ENCODE measurements around the gene ULBP3.
"Not testable (repeated sequence)": the region's sequence is repeated elsewhere in the genome, so short reads cannot be mapped to it uniquely, and the experiment has no call there.

The ULBP3 gene

DNA sequence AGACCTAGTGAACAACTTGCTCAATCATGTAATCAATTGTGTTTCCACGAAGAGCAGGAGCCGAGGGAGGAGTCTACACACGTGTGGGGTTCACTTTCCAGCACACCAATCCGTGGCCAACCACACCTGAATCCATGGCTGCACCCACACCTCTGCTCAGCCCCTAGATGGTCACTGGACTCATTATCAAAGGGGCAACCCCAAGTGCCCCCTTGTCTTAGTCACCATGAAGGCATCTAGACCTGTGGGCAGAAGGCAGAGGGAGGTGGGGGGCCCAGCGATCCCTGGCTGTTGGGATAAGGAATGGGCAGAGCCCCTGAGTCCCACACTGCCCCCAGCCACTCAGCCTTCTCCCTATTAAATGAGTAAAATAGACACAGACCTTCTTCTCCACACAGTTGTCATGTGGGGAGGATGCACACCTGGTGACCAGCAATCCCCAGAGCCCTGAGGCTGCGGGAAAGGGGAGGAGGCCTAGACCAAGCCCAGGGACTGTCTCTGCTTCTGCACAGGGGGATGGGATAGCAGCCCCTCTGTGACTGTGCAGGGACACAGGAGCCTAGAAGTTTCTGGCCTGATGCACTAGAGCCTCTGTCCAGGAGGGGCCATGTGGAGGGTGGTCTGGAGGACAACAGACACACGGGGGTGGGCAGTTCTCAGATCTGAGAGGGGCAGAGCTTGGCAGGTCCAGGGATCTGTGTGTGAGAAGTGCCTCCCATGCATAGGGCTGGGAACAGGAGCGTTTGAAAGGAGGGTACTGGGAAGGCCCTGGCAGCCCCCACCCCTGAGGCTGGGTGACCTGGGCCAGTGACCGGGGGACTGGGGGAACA, 41.7 kb downstream of the ULBP3 start:
- TF ChIP-seq CTBP1 (IDR thresholded peaks at IDR 0.05; ENCODE audit: borderline replicate concordance) (no peak), LEF1 (IDR thresholded peaks at IDR 0.05; ENCODE audit: borderline replicate concordance) (no peak), BHLHE40 (IDR thresholded peaks at IDR 0.05; ENCODE audit: borderline replicate concordance) (no peak), HDGF (IDR thresholded peaks at IDR 0.05; ENCODE audit: borderline replicate concordance) (no peak), ZNF384 (IDR thresholded peaks at IDR 0.05) (no peak), ELF4 (IDR thresholded peaks at IDR 0.05) (no peak), L3MBTL2 (conservative IDR thresholded peaks at IDR 0.05) (no peak), FOXM1 (IDR thresholded peaks at IDR 0.05; ENCODE audit: borderline replicate concordance) (no peak), FOXK2 (IDR thresholded peaks at IDR 0.05) (no peak), NFRKB (IDR thresholded peaks at IDR 0.05) (no peak), ARNT (IDR thresholded peaks at IDR 0.05) (no peak), SP1 (IDR thresholded peaks at IDR 0.05) (no peak), FOXA1 (IDR thresholded peaks at IDR 0.05) (no peak)
- TF ChIP-seq, protein P1, sequence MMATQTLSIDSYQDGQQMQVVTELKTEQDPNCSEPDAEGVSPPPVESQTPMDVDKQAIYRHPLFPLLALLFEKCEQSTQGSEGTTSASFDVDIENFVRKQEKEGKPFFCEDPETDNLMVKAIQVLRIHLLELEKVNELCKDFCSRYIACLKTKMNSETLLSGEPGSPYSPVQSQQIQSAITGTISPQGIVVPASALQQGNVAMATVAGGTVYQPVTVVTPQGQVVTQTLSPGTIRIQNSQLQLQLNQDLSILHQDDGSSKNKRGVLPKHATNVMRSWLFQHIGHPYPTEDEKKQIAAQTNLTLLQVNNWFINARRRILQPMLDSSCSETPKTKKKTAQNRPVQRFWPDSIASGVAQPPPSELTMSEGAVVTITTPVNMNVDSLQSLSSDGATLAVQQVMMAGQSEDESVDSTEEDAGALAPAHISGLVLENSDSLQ (IDR thresholded peaks at IDR 0.05), result no peak
- CTCF ChIA-PET, result no interaction called here

DNA sequence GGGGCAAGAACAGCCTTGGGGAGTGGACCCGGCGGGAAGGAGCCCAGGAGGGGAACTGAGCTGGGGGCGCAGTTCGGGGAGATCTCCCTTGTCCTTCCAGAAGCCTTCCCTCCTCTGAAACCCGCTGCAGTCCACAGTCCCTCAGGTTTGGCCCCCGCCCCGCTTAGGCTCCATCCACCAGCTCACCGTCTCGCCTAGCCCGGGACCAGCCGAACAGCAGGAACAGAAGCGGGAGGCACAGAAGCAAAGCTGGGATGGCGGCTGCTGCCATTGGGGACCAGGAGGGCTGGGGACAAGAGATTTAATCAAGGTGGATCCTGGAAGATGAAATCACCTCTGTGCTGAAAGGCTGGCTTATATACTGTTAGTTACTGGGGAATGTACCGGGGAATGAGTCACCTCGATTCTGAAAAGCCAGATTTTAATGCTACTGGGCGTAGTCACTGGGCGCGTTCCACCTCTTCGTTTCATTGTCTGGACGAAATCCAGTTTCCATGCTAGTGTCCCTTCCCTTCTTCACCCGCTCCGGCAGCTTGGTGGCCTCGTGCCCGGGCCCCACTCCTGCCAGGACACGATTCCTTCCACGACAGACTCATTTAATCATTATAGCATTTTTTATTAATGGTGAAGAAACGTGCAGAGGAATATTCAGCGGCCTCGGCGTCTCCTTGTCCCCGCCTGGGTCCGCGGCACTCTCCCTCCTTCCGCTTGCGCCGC, 43.6 kb downstream of the ULBP3 start, which contains the start of gene RAET1L:
Gene RAET1L, minus strand, starts transcription at position 332 of the 717 bp plus-strand sequence. Its CDS starts 61 bp downstream, at position 271.
- ChIA-PET CTCF (interaction anchor here (1.1 kb wide), 1 partner anchor 18 kb away, joined by 4 read pairs; no protein-coding TSS in a partner anchor), POLR2A (no interaction called here)
- no peak for DNase-seq (ENCODE audit: extremely low spot score)
- no peak for TF ChIP-seq BHLHE40 (IDR thresholded peaks at IDR 0.05; ENCODE audit: borderline replicate concordance)
- TF ChIP-seq FOXK2 (IDR thresholded peaks at IDR 0.05), result no peak
- TF ChIP-seq ZNF384 (IDR thresholded peaks at IDR 0.05), result no peak
- TF ChIP-seq FOXA1 (IDR thresholded peaks at IDR 0.05), result no peak
- TF ChIP-seq NFRKB (IDR thresholded peaks at IDR 0.05), result no peak
- no peak for TF ChIP-seq SP1 (IDR thresholded peaks at IDR 0.05)
- no peak for TF ChIP-seq SUZ12 (IDR thresholded peaks at IDR 0.05)
- no peak for TF ChIP-seq FOXM1 (IDR thresholded peaks at IDR 0.05; ENCODE audit: borderline replicate concordance)
- TF ChIP-seq ELF4 (IDR thresholded peaks at IDR 0.05), result no peak
- no peak for TF ChIP-seq ARNT (IDR thresholded peaks at IDR 0.05)
- TF ChIP-seq TARDBP (IDR thresholded peaks at IDR 0.05), result no peak
- no peak for TF ChIP-seq HDGF (IDR thresholded peaks at IDR 0.05; ENCODE audit: borderline replicate concordance)

More for the DNA sequence above, 41.7 kb downstream of the ULBP3 start:
- no peak for DNase-seq (ENCODE audit: extremely low spot score)
- POLR2A ChIA-PET, result no interaction called here

DNA sequence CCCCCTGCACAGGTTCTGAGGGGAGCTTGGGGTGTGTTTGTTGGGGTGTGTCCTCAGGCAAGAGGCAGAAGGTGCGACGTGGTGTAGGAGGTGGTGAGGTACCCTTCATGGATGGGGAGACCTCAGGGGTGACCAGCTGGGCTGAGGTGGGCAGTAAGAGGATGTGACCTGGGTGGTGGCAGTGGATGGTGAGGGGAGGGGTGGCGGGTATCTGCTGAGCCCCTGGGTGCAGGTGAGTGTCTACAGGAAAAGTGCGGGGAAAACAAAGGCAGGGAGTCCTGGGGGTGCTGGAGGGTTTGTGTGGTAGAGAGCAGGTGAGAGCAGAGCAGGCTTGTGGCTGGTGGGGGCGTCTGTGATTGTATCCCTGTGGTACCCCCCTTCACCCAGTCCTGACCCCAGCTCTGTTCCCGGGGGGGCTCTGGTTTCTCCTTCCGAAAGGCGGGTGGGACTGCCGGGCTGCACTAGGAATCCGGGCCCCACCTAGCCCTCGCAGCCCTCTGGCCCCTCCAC, 44.2 kb downstream of the ULBP3 start:
- TF ChIP-seq CTBP1 (IDR thresholded peaks at IDR 0.05; ENCODE audit: borderline replicate concordance) (no peak), FOXA1 (IDR thresholded peaks at IDR 0.05) (no peak), SUZ12 (IDR thresholded peaks at IDR 0.05) (no peak), FOXM1 (IDR thresholded peaks at IDR 0.05; ENCODE audit: borderline replicate concordance) (no peak)
- DNase-seq (ENCODE audit: extremely low spot score), result no peak
- ChIA-PET POLR2A (no interaction called here), CTCF (interaction anchor here (1.1 kb wide), 1 partner anchor 18 kb away, joined by 4 read pairs; no protein-coding TSS in a partner anchor)

DNA sequence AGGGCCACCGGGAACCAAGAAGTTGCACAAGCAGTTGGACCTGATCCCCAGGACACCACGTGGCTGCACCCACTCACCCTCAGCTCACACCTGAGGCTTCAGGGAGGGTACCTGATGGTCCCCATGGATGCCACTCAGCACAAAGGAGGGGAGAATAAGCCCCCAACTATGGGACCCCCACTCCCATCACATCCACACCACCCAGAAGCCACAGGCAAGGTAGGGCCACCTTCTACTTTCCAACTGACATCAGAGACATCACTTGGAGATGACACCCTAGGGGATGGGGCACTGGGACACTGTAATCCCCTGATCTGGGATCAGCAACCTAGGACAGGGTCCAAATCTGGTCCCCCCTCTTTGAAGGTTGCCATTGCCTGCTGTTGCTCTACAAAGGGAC, 44.9 kb downstream of the ULBP3 start:
- POLR2A ChIA-PET; DNase-seq (ENCODE audit: extremely low spot score); CTCF ChIA-PET: not testable (repeated sequence)

DNA sequence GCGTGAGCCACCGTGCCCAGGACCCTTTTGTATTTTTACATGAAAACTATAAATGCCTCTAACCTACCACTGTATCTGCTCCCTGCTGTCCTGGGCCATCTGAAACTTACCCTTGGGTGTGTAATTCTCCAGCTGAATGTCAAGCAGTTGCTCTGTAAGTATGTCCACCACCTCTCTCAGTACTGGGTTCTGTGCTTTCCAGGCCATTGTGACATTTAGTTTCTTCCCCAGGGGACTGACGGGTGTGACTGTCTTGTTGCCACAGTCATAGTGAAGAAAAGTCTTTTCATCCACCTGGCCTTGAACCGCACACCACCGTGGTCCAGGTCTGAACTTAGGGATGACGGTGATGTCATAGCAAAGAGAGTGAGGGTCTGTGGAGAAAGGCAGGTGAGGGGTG, 47.1 kb downstream of the ULBP3 start:
- POLR2A ChIA-PET; CTCF ChIA-PET; DNase-seq (ENCODE audit: extremely low spot score): not testable (repeated sequence)

DNA sequence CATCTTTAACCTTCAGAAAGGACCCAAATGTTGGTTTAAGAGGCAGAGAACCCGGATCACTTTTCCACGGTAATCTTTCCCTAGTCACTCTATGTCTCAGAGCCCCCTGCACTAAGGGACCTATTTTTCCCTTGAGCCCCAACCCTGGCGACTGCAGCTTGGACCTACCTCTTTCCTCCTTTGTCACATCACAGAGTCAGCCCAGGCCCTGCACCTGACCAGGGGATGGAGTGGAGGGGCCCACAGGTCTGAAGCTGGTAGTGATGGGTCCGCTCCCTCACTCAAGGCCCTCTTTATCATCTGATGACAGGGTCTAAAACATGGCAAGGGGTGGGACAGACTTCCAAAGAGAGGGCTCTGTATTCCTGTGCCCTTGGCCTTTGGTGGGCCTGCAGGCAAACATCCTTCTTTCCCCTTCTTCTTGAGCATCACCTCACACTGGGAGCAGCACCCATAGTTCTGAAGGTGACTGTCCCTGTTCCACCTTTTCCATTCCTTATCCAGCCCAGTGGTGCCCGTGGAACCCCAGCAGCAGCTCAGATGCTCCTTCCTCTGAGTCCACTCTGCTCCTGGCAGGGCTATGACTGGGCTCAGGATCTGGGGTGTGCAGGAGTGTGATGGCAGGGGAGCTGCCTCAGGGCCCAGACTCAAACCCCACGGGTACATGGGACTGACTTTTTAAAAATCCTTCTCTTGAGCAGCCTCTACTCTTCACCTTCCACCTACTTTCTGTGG, 49.9 kb downstream of the ULBP3 start:
- ChIA-PET CTCF (no interaction called here), POLR2A (no interaction called here)
- TF ChIP-seq BHLHE40 (IDR thresholded peaks at IDR 0.05; ENCODE audit: borderline replicate concordance) (no peak), L3MBTL2 (conservative IDR thresholded peaks at IDR 0.05) (no peak), HDGF (IDR thresholded peaks at IDR 0.05; ENCODE audit: borderline replicate concordance) (no peak), ZNF384 (IDR thresholded peaks at IDR 0.05) (no peak), FOXK2 (IDR thresholded peaks at IDR 0.05) (no peak), NFRKB (IDR thresholded peaks at IDR 0.05) (no peak), FOXA1 (IDR thresholded peaks at IDR 0.05) (no peak), LEF1 (IDR thresholded peaks at IDR 0.05; ENCODE audit: borderline replicate concordance) (no peak), FOXM1 (IDR thresholded peaks at IDR 0.05; ENCODE audit: borderline replicate concordance) (no peak)
- no peak for DNase-seq (ENCODE audit: extremely low spot score)

DNA sequence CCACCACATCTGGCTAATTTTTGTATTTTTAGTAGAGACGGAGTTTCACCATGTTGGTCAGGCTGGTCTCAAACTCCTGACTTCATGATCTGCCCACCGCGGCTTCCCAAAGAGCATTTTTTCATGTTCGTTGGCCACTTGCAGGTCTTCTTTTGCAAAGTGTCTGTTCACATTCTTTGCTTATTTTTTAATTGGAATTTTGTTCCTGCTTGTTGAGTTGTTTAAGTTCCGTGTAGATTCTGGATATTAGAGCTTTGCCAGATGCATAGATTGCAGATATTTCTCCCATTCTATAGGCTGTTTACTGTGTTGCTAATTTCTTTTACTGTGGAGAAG, 51.8 kb downstream of the ULBP3 start:
- DNase-seq (ENCODE audit: extremely low spot score), result not testable (repeated sequence)
- ChIA-PET POLR2A (interaction anchor here (0.9 kb wide), 1 partner anchor 82 kb away, joined by 3 read pairs; no protein-coding TSS in a partner anchor), CTCF (interaction anchor here (0.7 to 1.2 kb wide), 4 partner anchors 76 to 749 kb away, joined by 3 read pairs; no protein-coding TSS in a partner anchor)

Measured in HEK293T (cell line).